D721Med (cell line): ENCODE results near the gene OR51S1.

ENCODE experiments used
- DNase-seq: peaks from one replicate; pipeline ENCODE4 v3.0.0; 2011; ENCODE audit warnings: low spot score; ENCODE audit not compliant: insufficient read length
- FAIRE-seq: peaks from 2 replicates; lab custom pipeline; 2011; peaks lifted over from hg19 to GRCh38; lab: Jason Lieb, UNC
- CTCF ChIP-seq: IDR thresholded peaks from 2 replicates; pipeline ENCODE4 v1.5.1; 2012; ENCODE audit warnings: mild to moderate bottlenecking, control low read depth; ENCODE audit not compliant: insufficient read depth; ENCODE audit errors: missing control alignments

Gene OR51S1

GRCh38 chr11:4851033-4851432, 2.0 kb upstream of the OR51S1 start:
- FAIRE-seq (no peak), DNase-seq (no peak)
- no peak for TF ChIP-seq CTCF

GRCh38 chr11:4839851-4840549, 9.0 kb downstream of the OR51S1 start:
- FAIRE-seq, result no peak
- TF ChIP-seq CTCF, result no peak
- no peak for DNase-seq

GRCh38 chr11:4830909-4831308, 18.1 kb downstream of the OR51S1 start:
- TF ChIP-seq CTCF, result no peak
- no peak for DNase-seq
- FAIRE-seq, result no peak

GRCh38 chr11:4830346-4830745, 18.7 kb downstream of the OR51S1 start:
- no peak for TF ChIP-seq CTCF
- FAIRE-seq (no peak), DNase-seq (no peak)

- no peak for DNase-seq
- FAIRE-seq, result no peak
- no peak for TF ChIP-seq CTCF
Measured at GRCh38 chr11:4826425-4826824, 22.6 kb downstream of the OR51S1 start.

- no peak for DNase-seq
- TF ChIP-seq CTCF, result no peak
- no peak for FAIRE-seq
Measured at GRCh38 chr11:4825132-4825531, 23.9 kb downstream of the OR51S1 start.

GRCh38 chr11:4821021-4821420, 28.0 kb downstream of the OR51S1 start, which contains the start of gene OR51F2:
Gene OR51F2, plus strand, starts transcription at chr11:4821321. Its CDS starts 101 bp downstream, at chr11:4821422.
- no peak for TF ChIP-seq CTCF
- no peak for FAIRE-seq

More at GRCh38 chr11:4821021-4821420, 28.0 kb downstream of the OR51S1 start, which contains the start of gene OR51F2:
- DNase-seq, result no peak
